GM10248 (cell line): ENCODE measurements around the gene NAP1L2.
"Not testable (repeated sequence)": the region's sequence is repeated elsewhere in the genome, so short reads cannot be mapped to it uniquely, and the experiment has no call there.

Source experiments
- CTCF ChIA-PET: fragments of 300-600 bp; sonication (Branson Sonifier 250); formaldehyde crosslinking; extraction: SDS; loops from one replicate; lab custom pipeline; 2021; ENCODE audit warnings: antibody characterized with exemption; lab: Yijun Ruan, JAX
- POLR2A ChIA-PET: fragments of 350-650 bp; sonication (Branson Sonifier 250); formaldehyde crosslinking; extraction: SDS; loops from one replicate; lab custom pipeline; 2020; ENCODE audit warnings: antibody characterized with exemption; lab: Yijun Ruan, JAX
- DNase-seq: peaks from one replicate; pipeline ENCODE4 v3.0.0; 2012; ENCODE audit errors: extremely low spot score
- CTCF ChIP-seq: IDR thresholded peaks from 2 replicates; pipeline ENCODE4 v1.5.1; 2012; ENCODE audit warnings: mild to moderate bottlenecking, low read depth; ENCODE audit errors: extremely low read depth, missing control alignments, control extremely low read depth

NAP1L2 gene

DNA sequence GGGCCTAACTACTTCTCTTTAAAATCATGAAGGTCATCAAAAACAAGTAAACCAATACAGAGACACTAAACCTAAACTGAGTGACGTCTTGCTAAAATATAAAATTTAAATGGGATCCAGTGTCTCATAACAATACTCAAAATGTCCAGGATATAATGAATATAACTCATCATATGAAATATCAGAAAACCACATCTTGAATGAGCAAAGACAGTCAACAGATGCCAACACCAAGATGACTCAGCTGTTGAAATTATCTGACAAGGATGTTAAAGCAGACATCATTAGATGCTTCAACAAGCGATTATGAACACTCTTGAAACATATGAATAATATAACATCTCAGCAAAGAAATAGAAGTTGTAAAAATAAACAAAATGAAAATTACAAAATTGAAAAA lies 8.3 kb downstream of the NAP1L2 start:
- TF ChIP-seq CTCF: no peak
- DNase-seq: no peak
- ChIA-PET CTCF (no interaction called here), POLR2A (no interaction called here)

- POLR2A ChIA-PET: no interaction called here
Measured at GRCh38 chrX:73182502-73183114, 32.0 kb downstream of the NAP1L2 start.

GRCh38 chrX:73168945-73169344 lies 45.7 kb downstream of the NAP1L2 start:
- POLR2A ChIA-PET, CTCF ChIA-PET: not testable (repeated sequence)

More at GRCh38 chrX:73182502-73183114, 32.0 kb downstream of the NAP1L2 start:
- CTCF ChIA-PET: no interaction called here
- no peak for TF ChIP-seq CTCF
- DNase-seq: no peak

More at GRCh38 chrX:73168945-73169344, 45.7 kb downstream of the NAP1L2 start:
- not testable (repeated sequence) for DNase-seq
